NCI-H146 treated with DMSO at 0.1 percent for 48 hours (cell line): ENCODE data around the gene APOC3.

ENCODE experiments used
- DNase-seq: peaks from one replicate; lab custom pipeline; 2025; ENCODE audit not compliant: unreplicated experiment; lab: John Stamatoyannopoulos, UW

Gene APOC3

GRCh38 chr11:116804001-116804400, 25.7 kb upstream of the APOC3 start:
- no peak for DNase-seq

- DNase-seq = no peak
These were observed 22.0 kb upstream of the APOC3 start for GRCh38 chr11:116807601-116808261.

- no peak for DNase-seq
These were observed 21.2 kb upstream of the APOC3 start for GRCh38 chr11:116808262-116809175.

- DNase-seq = no peak
These were observed 18.5 kb upstream of the APOC3 start for GRCh38 chr11:116811194-116811593.

- no peak for DNase-seq
These were observed 17.6 kb upstream of the APOC3 start for GRCh38 chr11:116812109-116812508.

- DNase-seq = no peak
These were observed 16.5 kb upstream of the APOC3 start for GRCh38 chr11:116813170-116813569.

DNA sequence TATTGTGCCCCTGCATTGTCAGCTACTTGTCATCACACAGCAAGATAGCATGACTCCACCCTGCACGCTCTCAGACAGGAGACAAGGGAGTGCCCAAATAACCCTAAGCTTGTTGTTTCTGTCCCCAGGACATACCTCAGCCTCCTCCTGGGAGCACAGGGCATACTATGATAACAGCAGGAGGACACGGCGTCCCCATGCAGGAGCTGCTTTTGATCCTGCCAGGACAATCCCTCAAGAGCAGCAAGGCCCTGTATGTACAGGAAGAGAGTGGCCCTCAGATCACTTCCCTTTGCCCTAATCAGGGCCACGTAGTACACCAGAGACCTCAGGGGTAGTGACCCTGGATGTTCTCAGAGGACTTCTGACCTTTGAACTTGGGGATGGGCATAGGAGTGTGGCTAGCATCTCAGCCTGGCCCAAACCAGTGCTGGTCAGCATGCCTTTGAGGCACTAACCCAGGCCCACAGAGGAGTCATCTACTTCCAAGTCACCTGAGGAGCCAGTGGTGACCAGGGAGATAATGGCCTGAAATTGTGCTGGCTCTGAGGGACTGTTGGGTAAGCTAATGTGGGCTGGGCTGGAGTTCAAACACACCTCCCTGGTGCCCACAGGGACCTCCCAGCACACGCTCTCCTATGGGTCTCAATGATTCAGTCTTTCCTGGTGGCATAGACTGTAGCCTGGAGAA, 15.8 kb upstream of the APOC3 start:
- DNase-seq = no peak

DNA sequence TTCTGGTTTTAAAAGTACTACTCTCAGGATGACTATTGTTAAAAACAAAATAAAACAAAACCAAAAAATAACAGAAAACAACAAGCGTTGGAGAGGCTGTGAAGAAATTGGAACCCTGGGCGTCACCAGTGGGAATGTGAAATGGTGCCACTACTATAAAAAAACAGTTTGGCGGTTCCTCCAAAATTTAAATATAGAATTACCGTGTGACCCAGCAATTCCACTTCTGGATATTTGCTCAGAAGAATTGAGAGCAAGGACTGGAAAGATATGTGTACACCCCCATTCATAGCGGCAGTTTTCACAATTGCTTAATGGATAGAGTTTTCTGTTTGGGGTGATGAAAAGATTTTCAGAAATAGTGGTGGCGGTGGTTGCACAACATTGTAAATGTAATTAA, 15.2 kb upstream of the APOC3 start:
- no peak for DNase-seq

DNA sequence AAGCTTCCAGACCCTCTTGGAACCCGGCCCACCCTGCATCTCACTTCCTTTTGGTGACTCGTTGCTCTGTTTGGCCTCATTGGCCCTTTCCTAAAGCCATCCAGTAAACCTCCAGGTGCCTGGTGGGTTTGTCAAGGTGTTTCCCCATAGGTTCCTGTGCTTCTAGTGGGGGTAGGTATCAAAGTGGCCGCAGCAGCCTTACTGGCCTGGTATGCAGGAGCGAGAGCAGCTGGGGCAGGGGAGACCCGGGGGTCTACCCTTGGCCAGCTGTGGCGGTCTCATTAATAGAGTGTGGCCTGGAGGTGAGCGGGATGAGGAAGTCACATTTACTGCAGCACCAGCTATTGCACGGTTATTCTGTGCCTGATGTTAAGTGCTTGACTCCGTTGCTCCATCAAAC, 10.7 kb upstream of the APOC3 start:
- no peak for DNase-seq

DNA sequence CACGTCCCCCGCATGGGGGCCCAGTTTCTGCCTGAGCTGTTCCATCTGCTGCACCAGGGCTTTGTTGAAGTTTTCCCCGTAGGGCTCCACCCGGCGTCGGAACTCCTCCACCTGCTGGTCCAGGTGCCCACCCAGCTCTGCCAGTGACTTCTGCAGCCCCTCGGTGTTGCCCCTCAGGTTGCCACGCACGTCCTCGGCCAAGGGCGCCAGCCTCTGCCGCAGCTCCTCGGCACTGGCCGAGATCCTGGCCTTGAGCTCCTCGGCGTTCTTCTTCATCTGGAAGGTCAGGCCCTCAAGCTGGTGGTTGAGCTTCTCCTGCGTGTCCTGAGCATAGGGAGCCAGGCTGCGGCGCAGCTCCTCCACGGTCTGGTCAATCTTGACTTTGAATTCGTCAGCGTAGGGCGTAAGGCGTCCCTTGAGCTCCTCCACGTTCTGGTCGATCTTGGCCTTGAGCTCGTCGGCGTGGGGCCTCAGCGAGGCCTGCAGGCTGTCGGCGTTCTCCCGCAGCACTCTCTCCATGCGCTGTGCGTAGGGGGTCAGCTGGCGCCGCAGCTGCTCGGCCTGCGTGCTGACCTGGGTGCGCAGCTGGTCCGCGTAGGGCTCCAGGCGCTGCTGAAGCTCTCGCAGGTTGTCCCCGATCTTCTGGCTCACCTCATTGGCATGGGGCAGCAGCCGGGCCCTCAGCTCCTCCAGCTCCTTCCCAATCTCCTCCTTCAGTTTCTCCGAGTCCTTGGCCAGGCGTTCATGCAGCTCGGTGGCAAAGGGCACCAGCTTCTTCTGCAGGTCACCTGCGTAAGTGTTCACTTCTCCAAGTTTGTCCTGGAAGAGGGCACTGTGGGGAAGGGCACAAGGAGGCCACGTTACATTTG, 8.4 kb upstream of the APOC3 start:
- no peak for DNase-seq

- DNase-seq = no peak
These were observed 7.1 kb upstream of the APOC3 start for GRCh38 chr11:116822575-116822974.

DNA sequence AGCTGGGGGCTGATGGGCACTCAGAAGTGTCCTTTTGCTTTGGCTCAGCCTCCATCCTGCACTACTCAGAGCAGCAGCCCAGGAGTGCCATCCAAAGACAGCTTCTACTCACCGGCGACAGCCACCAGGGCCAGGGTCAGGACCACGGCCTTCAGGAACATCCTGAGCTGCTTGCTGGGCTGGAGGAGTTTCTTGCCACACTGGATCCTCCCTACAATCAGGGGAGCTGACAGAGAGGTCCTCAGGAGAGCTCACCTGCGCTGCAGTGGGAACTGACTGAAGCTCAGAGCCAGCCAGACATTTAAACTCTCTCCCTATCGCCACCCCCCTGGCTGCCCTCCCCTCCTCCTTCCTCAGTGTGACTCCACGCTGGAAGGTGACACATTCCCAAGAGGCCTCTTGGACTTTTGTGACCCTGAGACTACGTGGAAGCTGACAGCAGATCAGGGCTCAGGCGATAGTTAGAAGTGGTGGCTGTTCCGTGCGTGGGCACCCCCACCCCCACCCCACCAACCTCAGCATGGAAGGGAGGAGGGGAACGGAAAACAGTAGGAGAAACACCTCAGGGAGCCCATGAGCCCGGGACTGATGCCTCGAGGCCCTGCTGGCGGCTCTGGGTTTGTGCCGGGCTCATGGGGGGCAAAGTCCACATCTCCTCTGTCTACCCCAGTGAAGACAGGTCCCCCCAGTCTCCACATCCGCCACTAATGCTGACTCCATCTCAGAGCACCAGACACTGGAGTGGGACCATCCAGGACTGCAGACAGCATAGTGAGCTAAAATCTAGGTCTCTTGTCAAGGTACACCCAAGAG, 6.5 kb upstream of the APOC3 start, which contains the start of gene APOA4:
Gene APOA4 (minus strand): TSS at position 274 of the 813 bp plus-strand sequence. CDS start 113 bp downstream, at position 161.
- DNase-seq = no peak

DNA sequence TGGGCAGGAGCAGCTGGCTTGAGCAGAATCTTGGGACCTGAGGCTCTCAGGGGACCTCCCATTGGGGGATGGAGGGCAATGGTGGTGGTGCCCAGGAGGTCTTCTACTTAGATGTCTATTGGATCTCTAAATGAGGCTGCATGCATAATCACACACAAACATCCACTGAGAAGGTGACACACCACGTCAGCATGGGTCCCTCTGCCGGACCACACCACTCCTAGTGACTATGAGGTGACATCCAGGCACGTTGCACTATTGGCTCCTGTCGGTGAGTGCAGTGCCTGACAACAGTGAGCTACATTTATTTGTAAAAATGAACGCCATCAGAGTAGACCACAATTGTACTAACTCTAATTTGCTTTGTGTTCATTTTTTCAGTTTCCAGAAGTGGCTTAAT, 4.3 kb upstream of the APOC3 start:
- no peak for DNase-seq

GRCh38 chr11:116825854-116826750, 3.6 kb upstream of the APOC3 start:
- DNase-seq = no peak

DNA sequence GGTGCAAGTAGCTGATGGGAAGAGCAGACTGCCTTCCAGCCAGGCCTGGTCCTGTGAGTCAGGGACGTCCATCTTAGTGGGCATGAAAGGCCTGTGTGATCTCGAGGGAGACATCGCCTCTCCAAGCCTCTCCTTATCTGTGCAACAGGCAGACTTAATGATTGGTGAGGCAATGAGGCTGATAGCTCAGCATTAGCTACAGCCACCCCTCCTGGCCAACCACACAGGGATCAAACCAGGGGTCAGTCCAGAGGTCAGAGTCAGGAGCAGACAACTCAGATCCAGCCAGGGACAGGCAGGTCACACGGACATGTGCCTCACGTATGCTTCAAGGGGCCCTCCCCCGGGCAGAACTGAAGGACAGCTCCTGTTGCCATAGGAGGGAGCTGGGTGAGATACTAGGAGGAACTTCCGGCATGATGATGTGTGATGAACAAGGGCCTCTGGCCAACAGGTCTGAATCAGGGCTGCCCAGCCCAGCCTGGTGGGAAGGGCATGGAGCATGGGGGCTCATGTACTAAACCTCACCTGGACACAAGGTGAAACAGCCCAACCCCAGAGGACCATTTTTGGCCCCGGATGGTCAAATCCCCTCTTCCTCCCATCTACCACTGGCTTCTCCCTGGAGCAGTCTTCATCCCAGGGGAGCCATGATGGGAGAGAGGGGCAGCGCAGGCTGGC, 2.8 kb upstream of the APOC3 start:
- no peak for DNase-seq

GRCh38 chr11:116827461-116827860, 2.2 kb upstream of the APOC3 start:
- no peak for DNase-seq

DNA sequence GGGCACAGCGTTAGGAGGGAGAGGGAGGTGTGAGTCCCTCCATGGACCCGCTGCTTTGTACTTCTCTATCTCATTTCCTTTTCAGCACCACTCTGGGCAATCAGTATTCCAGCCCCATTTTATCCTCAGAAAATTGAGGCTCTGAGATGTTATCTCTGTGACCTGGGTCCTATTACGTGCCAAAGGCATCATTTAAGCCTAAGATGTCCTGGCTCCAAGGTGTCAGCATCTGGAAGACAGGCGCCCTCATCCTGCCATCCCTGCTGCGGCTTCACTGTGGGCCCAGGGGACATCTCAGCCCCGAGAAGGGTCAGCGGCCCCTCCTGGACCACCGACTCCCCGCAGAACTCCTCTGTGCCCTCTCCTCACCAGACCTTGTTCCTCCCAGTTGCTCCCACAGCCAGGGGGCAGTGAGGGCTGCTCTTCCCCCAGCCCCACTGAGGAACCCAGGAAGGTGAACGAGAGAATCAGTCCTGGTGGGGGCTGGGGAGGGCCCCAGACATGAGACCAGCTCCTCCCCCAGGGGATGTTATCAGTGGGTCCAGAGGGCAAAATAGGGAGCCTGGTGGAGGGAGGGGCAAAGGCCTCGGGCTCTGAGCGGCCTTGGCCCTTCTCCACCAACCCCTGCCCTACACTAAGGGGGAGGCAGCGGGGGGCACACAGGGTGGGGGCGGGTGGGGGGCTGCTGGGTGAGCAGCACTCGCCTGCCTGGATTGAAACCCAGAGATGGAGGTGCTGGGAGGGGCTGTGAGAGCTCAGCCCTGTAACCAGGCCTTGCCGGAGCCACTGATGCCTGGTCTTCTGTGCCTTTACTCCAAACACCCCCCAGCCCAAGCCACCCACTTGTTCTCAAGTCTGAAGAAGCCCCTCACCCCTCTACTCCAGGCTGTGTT, 829 bp upstream of the APOC3 start:
- DNase-seq = no peak
